GM03348 (cell line): Measurements from ENCODE around the gene GPR50.

ENCODE experiments used
- DNase-seq: peaks from one replicate; pipeline ENCODE4 v3.0.0; 2012; ENCODE audit warnings: low spot score

Gene GPR50

DNA sequence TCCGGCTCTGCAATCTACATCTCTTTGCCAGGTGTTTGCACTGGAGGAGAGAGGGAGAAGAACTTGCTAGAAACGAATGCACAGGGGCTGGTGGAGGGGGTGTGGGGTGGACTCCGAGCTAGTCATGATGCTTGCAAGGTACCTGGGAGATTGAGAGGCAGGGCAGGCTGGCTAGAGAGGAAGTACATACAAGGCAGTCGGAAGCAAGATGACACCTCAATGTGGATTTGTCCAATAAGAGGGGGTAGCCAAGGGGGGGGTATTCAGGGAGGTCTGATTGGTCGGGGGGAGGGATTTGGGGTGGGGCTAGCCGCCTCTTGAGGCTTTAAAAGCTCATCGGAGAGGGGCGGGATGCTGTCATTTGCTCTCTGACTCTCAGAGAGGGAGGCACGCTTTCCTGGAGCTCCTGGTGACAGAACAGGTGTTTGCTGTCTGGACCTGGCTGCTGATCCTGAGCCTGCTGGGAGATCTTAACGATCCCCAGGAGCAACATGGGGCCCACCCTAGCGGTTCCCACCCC, at the start of gene GPR50:
Gene GPR50 (plus strand): TSS at position 354 of the 520 bp plus-strand sequence. CDS start 138 bp downstream, at position 492.
- no peak for DNase-seq

DNA sequence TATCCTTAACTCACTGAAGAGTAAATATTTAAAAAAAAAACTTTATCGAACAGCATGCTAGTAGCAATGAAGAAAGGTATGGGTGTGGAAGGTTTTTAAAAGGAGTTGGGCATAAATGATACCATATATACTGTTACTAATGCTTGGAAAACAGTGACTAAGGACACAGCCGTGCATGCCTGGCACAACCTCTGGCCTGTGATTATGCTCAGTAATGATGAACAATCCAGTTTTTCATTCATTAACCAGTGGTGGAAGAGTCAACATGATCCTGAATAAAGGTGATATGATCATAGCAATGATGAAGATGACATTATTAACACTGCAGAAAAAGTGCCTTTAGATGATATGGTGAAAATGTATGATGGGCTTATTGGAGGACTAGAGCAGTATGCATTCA, 43.9 kb upstream of the GPR50 start:
- DNase-seq: no peak

DNA sequence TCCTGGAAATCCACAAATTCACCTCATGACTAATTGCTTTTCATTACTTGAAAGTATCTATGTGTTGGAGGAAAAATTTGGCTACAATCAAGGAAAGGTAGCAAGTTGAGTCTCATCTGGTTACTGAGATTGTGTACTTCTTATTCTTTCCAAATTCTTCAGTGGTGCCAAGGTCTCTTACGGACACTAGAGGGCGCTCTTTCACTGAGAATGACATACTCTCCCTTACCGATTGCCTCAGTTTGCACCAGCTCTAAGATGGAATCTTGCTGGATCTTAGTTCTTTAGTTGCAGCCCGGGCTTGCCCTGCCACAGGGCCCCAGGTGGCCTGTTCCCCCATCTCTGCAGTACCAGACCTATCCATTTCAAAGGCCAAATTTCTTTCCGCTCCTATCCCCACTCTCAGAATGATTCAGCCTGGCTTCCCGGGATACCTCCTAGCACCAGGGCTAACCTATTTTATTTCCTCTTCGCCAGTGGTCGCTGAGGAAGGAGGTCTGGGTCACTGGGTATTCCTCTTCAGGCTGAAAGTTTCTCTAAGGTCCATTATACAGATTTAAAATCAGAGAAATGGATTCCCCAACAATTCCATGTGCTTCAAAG, 24.6 kb upstream of the GPR50 start:
- peak; percentile 54 for DNase-seq

DNA sequence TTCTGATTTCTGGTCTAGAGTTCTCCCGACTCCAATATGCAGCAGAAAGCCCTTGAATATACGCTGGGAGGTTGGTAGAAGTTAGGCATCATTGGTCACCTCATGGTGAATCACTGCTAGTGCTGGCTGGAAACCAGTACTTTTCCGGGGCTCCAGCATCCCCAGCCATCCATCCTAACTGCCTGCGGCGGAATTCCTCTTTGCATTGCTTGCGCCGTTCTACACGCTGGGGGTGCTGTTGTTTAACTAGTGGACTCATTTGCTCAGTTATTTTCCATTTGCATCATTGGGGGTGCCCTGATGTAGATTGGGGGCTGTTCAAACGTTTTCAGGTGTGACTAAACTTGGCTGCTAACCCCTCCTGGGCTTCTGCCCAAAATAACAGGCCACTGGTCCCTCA, 23.3 kb upstream of the GPR50 start:
- DNase-seq: peak; percentile 17

DNA sequence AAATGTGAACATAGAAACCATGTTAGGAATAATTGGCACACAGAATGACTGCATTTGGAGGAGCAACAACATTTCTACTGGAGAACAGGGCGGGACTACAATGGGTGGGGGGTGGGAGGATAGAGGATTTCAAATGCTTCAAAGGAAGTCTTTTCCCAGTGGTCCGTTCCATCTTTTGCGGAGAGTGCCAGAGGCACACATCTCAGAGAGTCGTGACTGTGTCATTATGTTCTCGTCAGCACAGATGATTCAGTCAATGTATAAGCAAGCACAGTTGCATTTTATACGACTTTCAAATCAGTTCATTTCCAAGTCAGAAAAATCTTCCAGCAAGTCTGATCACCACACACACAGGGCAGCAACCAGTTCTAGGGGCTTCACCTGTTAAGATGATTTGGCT, 22.7 kb upstream of the GPR50 start:
- no peak for DNase-seq

DNA sequence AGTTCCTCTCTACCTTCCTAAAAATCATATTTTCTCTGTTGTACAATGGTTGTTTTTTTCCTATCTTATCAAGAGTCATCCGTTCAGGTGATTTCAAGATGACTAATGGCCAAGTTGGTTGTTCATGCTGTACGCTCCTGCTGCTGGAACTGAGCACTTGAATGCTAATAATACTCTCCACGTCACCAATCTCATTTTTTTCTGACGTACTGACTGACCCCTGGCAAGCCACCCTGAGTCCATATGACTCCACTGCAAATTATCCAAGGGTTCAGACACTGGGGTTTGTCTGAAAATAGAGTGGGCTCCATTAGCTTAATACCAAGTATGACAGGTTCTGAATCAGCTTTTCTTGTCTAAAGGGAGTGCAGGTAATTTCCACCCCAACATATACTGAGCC, 21.1 kb upstream of the GPR50 start:
- no peak for DNase-seq

DNA sequence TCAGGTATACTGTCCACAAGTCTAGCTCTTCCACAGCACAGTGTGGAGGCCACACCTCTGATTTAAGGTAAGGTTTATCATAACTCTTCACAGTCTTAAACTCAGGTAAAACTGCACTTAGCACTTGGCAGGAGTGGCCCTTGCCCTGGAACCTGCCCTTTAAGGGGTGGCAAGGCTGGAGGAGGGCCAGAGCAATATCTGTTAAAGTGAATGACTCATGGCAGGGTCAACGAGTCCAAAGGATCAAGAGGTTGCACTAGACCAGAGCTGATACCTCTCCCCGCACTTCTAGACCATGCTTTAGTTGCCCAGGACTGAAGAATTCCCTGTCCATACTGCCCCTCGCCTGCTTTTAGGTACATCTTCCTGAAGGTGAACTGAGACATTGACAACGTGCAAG, 14.7 kb upstream of the GPR50 start:
- no peak for DNase-seq

DNA sequence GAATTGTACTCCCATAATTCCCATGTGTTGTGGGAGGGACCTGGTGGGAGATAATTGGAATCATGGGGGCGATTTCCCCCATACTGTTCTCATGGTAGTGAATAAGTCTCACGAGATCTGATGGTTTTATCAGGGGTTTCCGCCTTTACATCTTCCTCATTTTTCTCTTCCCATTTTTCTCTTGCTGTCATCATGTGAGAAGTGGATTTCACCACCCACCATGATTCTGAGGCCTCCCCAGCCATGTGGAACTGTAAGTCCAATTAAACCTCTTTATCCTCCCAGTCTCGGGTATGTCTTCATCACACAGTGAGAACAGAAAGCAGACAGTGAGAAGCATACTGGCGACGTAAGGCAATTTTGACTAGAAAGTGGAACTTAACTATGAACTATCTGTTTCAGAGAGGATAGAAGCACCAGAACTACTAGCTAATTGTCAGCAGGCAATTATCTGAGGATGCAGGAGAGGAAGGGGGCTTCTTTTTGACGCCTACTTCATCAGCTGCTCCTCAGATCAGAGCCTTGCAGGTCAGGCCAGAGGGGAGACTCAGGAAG, 8.5 kb upstream of the GPR50 start:
- DNase-seq: no peak

DNA sequence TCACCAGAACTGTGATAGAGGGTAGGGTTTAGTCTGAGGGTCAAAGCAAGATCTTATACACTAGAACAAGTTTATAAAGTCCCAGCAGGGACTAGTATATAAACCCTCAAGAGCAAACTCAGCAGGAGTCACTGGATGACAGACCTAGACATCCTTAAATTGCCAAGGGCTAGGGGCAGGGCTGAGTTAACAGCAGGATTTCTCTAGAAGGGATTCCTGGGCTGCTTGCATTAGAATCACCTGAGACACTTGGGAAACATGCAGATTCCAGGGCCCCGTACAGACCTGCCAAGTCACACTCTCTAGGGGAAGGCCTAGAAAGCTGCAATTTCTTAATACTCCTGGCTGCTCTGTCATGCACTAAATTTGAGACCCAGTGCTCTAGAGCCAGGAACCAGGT, 6.6 kb upstream of the GPR50 start:
- no peak for DNase-seq

DNA sequence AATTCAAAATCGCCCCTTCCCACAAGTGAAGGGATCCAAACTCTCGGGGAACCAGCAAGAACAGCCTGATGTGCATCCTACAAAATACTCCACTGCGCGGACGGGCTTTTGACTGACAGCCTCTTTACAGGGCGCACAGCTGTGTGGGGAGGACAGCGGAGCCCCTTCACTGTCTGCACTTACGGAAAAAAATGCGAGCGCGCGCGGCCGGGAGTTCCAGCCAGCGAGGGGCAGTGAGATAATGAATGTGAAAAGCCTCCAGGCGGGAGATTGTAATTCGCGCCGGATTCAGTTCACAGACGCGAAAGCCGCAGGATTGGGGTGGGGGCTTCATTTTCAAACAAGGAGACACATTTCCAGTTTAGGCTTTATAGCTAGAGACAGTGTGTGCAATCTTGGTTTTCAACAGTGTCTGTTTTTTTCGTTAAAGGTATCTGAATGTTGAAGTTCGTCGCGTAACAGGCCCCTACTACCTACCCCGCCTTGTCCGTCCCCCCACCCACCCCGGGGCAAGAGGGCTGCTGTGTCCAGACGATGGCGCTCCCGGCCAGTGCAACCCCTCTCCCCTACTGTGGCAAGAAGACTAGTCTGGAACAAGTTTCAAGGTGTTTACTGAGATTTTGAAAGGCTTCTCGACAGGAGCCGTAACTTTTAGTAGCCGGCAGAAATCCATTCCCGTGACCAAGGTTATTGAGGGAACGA, 1.7 kb upstream of the GPR50 start:
- DNase-seq: no peak

DNA sequence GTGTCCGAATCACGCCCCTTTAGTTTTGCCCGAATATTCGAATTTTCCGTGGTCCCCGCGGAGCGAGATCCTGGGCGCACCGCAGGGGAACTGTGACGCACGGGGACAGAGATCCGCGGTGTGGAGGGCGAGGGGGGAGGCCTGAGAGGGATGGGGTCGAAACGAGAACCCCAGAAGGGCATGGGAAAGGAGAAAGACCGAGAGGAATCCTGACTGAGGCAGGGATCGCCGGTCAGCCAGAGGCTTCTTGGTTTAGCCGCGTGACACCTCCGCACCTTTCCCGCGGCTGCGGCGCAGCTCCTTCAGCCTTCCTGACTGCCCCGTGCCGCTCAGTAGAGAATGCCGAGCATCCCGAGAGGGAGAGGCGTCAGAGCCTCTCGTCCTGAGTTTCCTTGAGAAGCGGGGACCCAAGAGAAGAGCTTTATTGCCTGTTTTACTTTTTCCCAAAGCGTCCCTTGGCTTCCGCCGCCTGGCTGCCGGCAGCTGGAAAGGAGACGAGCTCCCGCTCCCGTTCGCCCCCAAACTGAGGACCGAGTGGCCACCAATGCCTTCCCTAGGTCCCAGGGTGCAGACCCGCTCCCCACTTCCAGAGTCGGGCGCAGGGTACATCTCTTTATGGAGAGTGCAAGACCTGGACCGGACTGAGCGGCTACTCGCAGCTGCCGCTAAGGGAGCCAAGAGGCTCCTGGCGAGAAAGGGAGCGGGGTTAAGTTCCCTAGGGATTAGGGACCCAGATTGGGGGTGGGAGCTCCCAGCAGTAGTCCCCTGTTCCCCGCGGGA, 911 bp upstream of the GPR50 start:
- no peak for DNase-seq

DNA sequence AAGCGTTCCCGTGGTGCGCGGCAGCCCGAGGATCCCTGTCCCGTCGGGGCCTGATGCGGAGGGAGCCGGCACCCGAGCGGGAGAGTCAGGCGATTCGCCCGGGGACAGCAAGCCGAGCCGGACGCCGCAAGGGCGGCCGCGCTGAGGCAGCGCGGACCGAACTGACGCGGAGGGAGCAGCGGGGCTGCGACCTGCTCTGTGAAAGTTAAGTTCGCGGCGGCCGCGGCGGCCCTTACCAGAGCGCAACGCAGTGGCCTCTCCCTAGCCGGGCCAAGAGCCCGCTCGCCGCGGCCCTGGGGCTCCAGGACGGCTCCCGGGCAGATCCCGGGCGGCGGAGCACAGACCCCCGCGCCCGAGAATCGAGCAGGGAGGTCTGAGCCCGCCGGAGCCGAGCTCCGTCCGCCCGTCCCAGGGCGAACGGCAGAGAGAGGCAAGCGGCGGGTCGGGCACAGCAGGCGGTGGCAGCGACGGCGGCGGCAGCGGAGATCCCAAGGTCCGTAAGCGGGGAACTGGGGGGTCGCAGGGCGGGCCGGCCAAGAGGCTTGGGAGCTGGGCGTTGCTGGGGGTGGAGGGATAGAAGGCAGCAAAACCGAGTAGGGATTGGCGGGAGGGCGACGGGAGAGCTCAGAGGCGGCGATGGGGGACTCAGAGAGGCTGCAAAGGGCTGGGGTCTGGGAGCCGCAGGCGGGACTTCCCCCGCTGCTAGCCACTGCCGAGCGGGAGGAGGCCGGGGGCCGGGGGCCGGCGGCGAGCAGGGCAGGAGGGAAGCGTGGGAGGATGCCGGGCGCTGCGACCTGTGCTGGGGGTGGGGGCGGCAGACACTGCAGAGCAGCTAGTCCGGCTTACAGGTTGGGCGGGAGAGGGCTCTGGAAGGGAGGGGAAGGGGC, 1.0 kb downstream of the GPR50 start:
- no peak for DNase-seq

DNA sequence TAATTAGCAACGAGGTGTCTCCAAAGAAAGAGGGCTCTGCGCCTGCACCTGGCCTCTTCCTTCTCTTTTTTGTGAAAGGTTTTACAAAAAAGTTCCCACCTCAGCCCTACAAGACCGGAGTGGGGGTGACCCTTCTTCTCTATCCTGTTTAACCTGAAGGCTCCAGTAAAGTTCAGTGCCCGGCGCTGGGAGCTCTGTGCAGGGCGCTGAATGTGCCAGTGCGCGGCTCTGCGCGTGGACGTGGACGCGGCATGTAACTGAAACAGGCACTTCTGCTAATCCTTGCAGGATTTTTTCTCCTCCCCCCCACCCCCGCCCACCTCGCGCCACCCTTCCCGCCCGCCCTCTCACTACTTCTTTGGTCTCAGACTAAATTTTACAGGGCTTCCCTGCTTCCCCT, 2.4 kb downstream of the GPR50 start:
- no peak for DNase-seq

DNA sequence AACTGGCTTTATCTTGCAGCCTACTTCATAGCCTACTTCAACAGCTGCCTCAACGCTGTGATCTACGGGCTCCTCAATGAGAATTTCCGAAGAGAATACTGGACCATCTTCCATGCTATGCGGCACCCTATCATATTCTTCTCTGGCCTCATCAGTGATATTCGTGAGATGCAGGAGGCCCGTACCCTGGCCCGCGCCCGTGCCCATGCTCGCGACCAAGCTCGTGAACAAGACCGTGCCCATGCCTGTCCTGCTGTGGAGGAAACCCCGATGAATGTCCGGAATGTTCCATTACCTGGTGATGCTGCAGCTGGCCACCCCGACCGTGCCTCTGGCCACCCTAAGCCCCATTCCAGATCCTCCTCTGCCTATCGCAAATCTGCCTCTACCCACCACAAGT, 4.0 kb downstream of the GPR50 start:
- DNase-seq: no peak

DNA sequence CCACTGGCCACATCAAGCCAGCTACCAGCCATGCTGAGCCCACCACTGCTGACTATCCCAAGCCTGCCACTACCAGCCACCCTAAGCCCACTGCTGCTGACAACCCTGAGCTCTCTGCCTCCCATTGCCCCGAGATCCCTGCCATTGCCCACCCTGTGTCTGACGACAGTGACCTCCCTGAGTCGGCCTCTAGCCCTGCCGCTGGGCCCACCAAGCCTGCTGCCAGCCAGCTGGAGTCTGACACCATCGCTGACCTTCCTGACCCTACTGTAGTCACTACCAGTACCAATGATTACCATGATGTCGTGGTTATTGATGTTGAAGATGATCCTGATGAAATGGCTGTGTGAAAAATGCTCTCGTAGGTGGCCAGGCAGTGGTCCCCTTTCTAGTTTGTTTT, 4.7 kb downstream of the GPR50 start:
- no peak for DNase-seq

DNA sequence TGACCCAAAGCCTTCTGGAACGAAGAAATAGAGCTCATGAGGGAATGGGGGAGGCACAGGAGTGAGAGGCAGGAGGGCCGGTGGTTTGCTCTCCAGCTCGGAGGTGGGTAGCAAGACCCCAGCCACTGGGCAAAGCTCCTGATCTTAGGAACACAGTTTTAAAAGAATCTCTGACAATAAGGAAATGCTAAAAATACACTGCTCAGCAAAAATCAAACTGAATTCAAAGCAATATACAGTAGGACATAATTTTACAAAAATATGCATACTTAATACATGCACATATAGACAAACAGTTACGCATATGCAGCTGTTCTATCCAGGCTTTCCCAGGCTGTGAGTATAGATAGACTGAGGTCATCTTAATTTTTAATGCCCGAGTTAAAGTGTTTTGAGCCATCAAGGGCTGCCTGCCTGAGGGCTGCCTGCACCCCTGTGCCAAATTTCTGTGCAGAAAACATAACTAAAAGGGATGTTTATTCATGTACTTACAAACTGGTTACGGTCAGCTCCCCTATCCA, 6.9 kb downstream of the GPR50 start:
- DNase-seq: no peak

DNA sequence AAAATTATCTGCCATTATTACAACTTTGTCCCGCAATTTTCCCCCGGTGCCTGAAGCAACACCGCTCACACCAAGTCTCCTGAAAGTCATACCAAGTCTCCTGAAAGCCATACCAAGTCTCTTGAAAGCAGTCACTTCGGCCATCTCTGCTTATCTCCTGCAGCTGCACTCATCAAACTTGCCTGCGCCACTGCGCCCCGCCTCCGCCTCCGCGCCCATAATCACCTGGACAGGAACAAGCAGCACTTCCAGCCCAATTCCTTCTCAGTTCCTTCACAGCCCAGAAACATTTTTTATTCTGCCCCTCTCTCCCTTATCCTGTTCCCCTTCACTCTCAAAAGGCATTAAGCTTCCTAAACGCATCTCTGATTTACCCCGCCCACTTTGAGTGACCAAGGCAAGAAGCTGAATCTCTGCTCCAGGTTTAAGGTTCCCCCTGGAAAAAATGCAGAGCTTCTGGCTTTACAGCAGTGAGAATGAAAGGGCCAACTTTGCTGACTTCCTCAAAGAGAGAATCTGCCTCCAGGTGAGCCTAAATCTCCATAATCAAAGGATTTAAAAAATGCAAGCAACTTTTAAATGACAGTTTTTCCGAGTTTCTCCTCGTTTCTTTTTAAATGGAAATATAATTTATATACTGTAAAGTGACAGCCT, 7.7 kb downstream of the GPR50 start:
- DNase-seq: no peak

DNA sequence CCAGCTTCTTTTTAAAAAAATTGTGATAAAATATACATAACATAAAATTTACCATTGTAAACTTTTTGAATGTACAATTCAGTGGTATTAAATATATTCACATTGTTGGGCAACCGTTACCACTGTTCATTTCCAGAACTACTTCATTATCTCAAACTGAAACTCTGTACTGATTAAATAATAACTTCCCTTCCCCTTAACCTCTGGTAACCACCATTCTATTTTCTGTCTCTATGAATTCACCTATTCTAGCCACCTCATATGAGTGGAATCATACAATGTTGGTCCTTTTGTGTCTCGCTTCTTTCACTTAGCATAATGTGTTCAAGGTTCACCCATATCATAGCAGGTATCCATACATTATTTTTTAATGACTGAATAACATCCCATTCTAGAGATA, 8.3 kb downstream of the GPR50 start:
- DNase-seq: no peak

DNA sequence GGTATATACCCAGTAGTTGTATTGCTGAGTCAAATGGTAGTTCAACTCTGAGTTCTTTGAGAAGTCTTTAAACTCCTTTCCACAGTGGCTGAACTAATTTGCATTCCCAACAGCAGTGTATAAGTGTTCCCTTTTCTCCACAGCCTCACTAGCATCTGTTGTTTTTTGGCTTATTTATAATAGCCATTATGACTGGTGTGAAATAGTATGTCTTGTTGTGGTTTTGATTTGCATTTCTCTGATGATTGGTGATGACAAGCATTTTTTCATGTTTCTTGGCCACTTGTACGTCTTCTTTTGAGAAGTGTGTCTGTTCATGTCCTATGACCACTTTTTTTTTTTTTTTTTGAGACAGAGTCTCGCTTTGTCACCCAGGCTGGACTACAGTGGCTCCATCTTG, 30.5 kb downstream of the GPR50 start:
- no peak for DNase-seq

DNA sequence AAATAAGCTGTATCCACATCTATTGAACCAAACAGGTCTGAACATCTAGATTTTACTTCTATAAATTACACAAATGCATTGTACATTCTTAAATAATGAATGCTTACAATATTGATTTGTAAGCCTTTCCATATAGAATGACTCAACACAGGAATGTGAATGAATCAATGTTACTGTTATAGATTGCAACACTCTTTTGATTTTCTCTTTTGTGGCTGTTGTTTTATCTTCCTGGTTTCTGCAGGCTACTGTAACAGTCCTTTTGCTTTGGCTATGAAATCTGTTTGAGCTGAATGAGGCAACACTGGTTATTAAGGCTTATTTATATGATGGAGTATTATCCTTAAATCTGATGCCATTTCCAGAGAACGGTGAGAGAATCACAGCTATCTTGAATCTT, 49.5 kb downstream of the GPR50 start:
- no peak for DNase-seq

DNA sequence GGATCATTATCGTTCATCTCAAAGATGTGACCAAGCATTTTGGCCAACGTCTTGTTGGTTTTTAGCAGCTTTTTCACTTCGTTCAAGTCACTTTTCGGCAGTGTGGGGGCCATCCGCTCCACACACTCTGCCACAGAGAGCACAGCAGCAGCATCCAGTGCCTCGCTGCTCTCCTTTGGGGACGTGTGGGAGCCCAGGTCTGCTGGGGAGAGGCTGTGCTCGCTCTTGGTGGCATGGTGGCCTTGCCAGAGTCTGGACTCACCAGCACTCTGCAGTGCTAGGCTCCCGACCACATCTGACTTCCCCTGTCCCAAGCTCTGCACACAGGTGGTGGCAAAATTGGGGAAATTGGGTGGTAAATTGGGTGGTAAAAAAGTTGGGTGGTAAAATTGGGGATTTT, 50.6 kb downstream of the GPR50 start:
- no peak for DNase-seq
